Large intestine (tissue), 3 donors: ENCODE data around the gene MACROH2A1. TPM values are rescaled to one million over a fixed set of nuclear protein-coding genes. Genes with fewer than 3 reads are reported as not detected.
A peak's percentile ranks its signal among the peaks of the same experiment; 100 is the strongest.

Experiments used
- DNase-seq, 2 donors: peaks; one replicate each; pipeline versions ENCODE4 v3.0.0 to v3.0.0-alpha.2; 2013
- H3K27ac ChIP-seq: one replicate; pipeline ENCODE4 v1.5.1; 2013; ENCODE audit warnings: low read length
- H3K27me3 ChIP-seq: 2 replicates; pipeline ENCODE4 v1.6.1; 2013; ENCODE audit warnings: low read length; ENCODE audit not compliant: control insufficient read depth, insufficient read depth
- H3K36me3 ChIP-seq: 2 replicates; pipeline ENCODE4 v1.6.1; 2013; ENCODE audit warnings: low read length; ENCODE audit not compliant: control insufficient read depth, insufficient read depth
- H3K4me1 ChIP-seq: one replicate; pipeline ENCODE4 v1.6.1; 2013; ENCODE audit warnings: low read length; ENCODE audit not compliant: control insufficient read depth, insufficient read depth
- H3K4me3 ChIP-seq: one replicate; pipeline ENCODE4 v1.5.1; 2013; ENCODE audit warnings: low read length
- H3K9me3 ChIP-seq: one replicate; pipeline ENCODE4 v1.6.1; 2013; ENCODE audit warnings: mild to moderate bottlenecking, low read depth, low read length, moderate library complexity; ENCODE audit not compliant: control insufficient read depth
- WGBS: methylation state at CpG from one replicate; pipeline ENCODE4 v1.1.5; 2013; ENCODE audit warnings: low lambda C conversion rate; ENCODE audit not compliant: insufficient coverage; 5-methylcytosine and 5-hydroxymethylcytosine counted together
- polyA plus RNA-seq: library from polyadenylated mRNA; unstranded; fragments of 120-200 nt; gene quantifications from one replicate; pipeline ENCODE4 v1.2.1, GENCODE V29; 2013

MACROH2A1 gene
- polyA plus RNA-seq, 1 donor = 312 TPM

GRCh38 chr5:135397084-135397483 lies 1.9 kb downstream of the MACROH2A1 start:
- Histone ChIP-seq H3K36me3 (peaks cover 13% of the 10 kb centered on the region), H3K27ac (peak overlapping the region; percentile 95), H3K4me3 (peak overlapping the region; percentile 85), H3K9me3 (no peaks in the 10 kb centered on the region), H3K4me1 (peaks cover 60% of the 10 kb centered on the region), H3K27me3 (no peaks in the 10 kb centered on the region)
- 100% methylated on average over 1 of the region's 5 CpGs for WGBS
- DNase-seq = no peak

DNA sequence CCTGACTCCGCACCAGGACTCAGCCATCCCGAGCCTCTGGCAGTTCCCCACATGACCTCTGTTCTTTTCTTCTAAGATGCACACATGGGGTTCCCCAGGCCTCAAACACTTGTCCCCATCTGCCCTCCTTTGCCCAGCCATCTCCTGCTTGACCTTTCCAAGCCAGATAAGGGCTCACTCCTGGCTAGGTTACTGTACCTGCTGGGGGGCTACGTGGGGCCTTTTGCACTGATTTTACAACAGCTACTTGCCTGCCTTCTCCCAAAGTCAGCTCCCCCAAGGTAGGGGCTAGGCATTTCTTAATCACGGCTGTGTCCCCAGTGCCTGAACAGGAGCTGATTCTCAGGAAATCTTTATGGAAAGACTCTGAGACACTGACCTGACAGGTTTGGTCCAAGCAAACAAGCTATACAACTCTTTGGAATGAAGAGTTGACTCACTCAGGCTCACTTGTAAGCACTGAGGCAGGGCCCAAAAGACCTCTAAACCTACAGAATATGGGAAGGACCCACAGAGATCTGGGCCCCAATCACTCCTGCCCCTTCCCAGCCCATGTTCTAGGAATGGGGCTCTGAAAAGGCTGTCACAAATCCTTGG lies 2.5 kb downstream of the MACROH2A1 start:
- Histone ChIP-seq H3K27me3 (no peaks in the 10 kb centered on the region), H3K4me1 (peaks cover 65% of the 10 kb centered on the region), H3K4me3 (no peak overlapping the region), H3K27ac (peak overlapping the region; percentile 21), H3K9me3 (no peaks in the 10 kb centered on the region), H3K36me3 (peaks cover 18% of the 10 kb centered on the region)
- DNase-seq = no peak
- no CpG with 5 or more reads among the region's 4 CpGs for WGBS

DNA sequence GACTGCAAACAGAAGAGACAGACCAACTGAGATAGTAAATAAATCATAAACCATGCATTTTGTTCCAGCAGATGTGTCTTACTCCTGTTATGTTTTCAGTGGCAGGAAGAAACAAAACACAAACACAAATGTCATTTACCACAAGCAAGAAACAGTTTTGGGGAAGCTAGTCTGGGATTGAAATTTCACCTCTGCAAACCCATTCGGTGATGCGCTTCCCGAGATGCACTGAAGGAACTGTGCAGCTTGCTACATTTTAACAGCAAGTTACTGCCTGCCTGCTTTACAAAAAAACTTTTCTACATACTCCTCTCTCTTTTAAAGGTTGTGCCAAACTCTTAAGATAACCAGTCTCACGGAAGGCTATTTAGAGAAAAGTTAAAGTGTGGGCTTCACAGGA lies 3.2 kb downstream of the MACROH2A1 start:
- no peaks in the 10 kb centered on the region for H3K27me3 ChIP-seq
- no peaks in the 10 kb centered on the region for H3K9me3 ChIP-seq
- no peak for DNase-seq
- H3K36me3 ChIP-seq = peaks cover 21% of the 10 kb centered on the region
- whole genome bisulfite sequencing = no CpG with 5 or more reads among the region's 4 CpGs
- peaks cover 67% of the 10 kb centered on the region for H3K4me1 ChIP-seq
- H3K27ac ChIP-seq = no peak overlapping the region
- no peak overlapping the region for H3K4me3 ChIP-seq

DNA sequence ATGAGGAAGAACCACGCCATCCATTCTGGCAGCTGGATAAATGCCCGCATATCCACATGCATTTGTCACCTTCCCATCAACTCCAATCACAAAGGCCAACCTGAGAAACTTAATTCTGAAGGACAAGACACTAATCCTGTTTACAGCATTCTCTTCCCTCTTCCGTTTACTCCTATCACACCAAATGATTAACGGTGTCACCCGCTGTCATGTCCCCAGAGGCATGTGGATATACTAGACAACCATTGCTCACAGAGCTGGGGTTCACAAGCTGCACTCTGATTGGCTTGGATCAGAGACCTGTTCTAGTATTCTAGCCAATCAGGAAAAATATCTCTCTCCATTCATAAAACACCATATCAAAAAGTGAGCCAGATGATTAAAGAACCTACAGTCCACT lies 3.6 kb downstream of the MACROH2A1 start:
- no peaks in the 10 kb centered on the region for H3K27me3 ChIP-seq
- DNase-seq = no peak
- H3K36me3 ChIP-seq = peaks cover 25% of the 10 kb centered on the region

DNA sequence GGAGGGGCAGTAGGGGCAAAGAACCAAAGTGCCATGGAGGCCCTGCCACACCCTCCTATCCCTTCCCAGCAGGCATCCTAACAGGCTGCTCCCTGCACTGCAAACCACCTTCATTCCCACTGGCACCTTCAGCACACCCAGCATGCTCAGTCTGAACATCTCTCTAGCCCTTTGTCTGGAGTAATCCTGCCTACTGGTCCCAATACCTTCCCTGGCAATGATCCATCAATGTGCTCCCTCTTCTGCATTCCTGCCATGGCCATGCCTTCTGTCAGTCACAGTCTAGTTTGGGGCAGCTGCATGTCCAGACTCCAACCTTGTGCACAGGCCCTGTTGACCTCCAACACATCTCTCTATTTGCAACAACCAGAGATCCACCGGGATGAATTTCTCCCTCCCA lies 4.9 kb downstream of the MACROH2A1 start:
- Histone ChIP-seq H3K36me3 (peaks cover 37% of the 10 kb centered on the region), H3K9me3 (no peaks in the 10 kb centered on the region), H3K27ac (no peak overlapping the region), H3K4me1 (peaks cover 58% of the 10 kb centered on the region), H3K27me3 (no peaks in the 10 kb centered on the region), H3K4me3 (no peak overlapping the region)
- no peak for DNase-seq
- WGBS = no CpG with 5 or more reads among the region's 1 CpG

More for the DNA sequence above, 3.6 kb downstream of the MACROH2A1 start:
- Histone ChIP-seq H3K4me1 (peaks cover 63% of the 10 kb centered on the region), H3K9me3 (no peaks in the 10 kb centered on the region), H3K4me3 (no peak overlapping the region), H3K27ac (no peak overlapping the region)
- 100% methylated on average over 1 of the region's 5 CpGs for WGBS

- H3K27me3 ChIP-seq = no peaks in the 10 kb centered on the region
- no peaks in the 10 kb centered on the region for H3K9me3 ChIP-seq
- no peak overlapping the region for H3K4me3 ChIP-seq
- H3K36me3 ChIP-seq = peaks cover 41% of the 10 kb centered on the region
- no CpG with 5 or more reads among the region's 3 CpGs for WGBS
- DNase-seq = no peak
- H3K4me1 ChIP-seq = peaks cover 58% of the 10 kb centered on the region
- no peak overlapping the region for H3K27ac ChIP-seq
Observed at GRCh38 chr5:135393691-135394090, 5.3 kb downstream of the MACROH2A1 start.

- WGBS = no CpG with 5 or more reads among the region's 1 CpG
- no peaks in the 10 kb centered on the region for H3K9me3 ChIP-seq
Observed at GRCh38 chr5:135393229-135393628, 5.8 kb downstream of the MACROH2A1 start.

DNA sequence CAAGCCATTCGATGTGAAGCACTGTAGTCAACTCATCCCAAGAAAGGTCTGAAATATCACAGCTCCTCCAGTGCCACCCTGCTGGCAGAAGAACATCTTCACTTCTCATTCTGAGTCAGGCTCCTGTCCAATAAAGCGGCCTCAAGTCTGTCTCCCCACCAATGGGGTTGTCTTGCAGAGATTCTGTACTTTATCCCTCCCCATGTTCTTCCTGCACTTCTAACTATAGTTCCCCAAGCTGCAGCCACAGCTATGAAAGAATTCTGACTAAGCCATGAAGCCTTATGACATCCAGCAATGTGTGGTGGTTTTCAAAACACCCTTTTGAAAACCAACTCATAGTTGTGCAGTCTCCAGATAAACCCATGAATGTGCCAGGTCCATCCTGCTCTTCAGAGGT lies 6.8 kb downstream of the MACROH2A1 start:
- Histone ChIP-seq H3K36me3 (peaks cover 54% of the 10 kb centered on the region), H3K27ac (no peak overlapping the region), H3K4me3 (no peak overlapping the region), H3K4me1 (peaks cover 57% of the 10 kb centered on the region), H3K9me3 (no peaks in the 10 kb centered on the region), H3K27me3 (no peaks in the 10 kb centered on the region)
- DNase-seq = no peak
- WGBS = no CpG with 5 or more reads among the region's 2 CpGs

More at GRCh38 chr5:135393229-135393628, 5.8 kb downstream of the MACROH2A1 start:
- no peak overlapping the region for H3K27ac ChIP-seq
- H3K27me3 ChIP-seq = no peaks in the 10 kb centered on the region
- peaks cover 45% of the 10 kb centered on the region for H3K36me3 ChIP-seq
- DNase-seq = peak in 1 of 2 donors; percentile 31
- peaks cover 58% of the 10 kb centered on the region for H3K4me1 ChIP-seq
- H3K4me3 ChIP-seq = no peak overlapping the region

DNA sequence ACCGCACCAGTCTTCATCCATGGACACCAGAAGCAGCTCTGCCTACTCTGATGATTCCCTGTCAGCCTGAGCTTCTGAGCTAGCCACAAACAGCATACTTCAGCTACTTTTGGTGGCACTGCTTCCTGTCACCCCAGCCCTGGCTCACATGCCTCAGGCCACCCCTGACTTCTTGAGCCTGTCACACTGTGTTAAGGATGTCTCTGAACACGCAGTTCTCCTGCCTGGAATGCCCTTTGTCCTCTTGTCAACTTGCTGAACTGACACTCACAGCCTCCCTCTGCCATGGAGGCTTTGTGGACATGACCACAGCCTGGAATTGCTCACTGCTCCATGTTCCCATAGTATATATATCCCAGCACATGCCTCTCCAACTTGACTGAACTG lies 7.2 kb downstream of the MACROH2A1 start:
- DNase-seq = no peak
- no peaks in the 10 kb centered on the region for H3K27me3 ChIP-seq
- H3K4me3 ChIP-seq = no peak overlapping the region
- H3K36me3 ChIP-seq = peaks cover 57% of the 10 kb centered on the region
- no peaks in the 10 kb centered on the region for H3K9me3 ChIP-seq
- no peak overlapping the region for H3K27ac ChIP-seq
- WGBS = no CpG with 5 or more reads among the region's 2 CpGs
- peaks cover 57% of the 10 kb centered on the region for H3K4me1 ChIP-seq

DNA sequence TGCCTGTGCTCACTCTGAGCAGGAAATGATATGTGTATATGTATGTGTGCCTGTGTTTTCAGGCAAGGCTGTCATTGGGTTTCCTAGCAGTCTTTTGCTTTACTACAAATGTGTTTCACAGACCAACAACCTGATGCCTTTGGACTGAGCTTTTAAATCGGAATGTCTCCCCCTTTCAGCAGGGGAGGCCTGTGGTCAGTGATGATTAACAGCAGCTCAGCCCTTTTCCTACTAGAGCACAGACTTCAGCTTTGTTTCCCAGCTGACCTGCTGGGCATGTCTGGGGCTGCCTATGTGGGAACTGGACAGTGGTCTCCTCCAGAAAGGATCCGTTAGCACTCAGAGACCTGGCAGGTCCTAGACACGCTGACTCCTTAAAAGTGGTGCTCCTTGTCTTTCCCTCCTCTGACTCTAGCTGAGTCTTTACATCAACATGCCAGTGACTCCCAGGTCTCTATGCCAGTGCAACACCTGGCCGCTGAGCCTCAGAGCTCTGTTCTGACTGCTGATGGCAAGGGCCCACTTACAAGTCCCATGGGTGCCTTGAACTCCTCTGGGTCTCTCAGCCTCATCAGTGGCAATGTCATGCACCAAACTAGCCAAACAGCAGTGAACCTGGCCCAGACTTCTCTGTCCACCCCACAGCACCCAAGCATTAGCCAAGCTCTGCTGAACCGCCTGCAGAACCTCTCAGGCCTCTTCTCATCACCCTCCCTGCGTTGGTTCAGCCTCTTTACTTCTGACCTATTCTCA lies 7.7 kb downstream of the MACROH2A1 start:
- no peak overlapping the region for H3K27ac ChIP-seq
- H3K36me3 ChIP-seq = peaks cover 60% of the 10 kb centered on the region
- no CpG with 5 or more reads among the region's 6 CpGs for WGBS

More for the DNA sequence above, 7.7 kb downstream of the MACROH2A1 start:
- H3K4me3 ChIP-seq = no peak overlapping the region
- H3K4me1 ChIP-seq = peaks cover 55% of the 10 kb centered on the region
- no peak for DNase-seq
- H3K27me3 ChIP-seq = no peaks in the 10 kb centered on the region
- H3K9me3 ChIP-seq = no peaks in the 10 kb centered on the region
